Measurements from ENCODE around the gene DNAJC13.
A peak's percentile ranks its signal among the peaks of the same experiment; 100 is the strongest.

Gene DNAJC13

GRCh38 chr3:132421832-132422231 lies 4.5 kb downstream of the DNAJC13 start:
- TF ChIP-seq CTCF (IDR thresholded peaks at IDR 0.05; ENCODE audit: low read depth, low read length), result no peak
- in situ Hi-C loops (cut with HindIII; ENCODE audit: low sequenced_read_pairs), result no loop called here
- no peak overlapping the region for H3K4me3 ChIP-seq (ENCODE audit: low read depth, low read length)
- peak; percentile 39 for DNase-seq (ENCODE audit: low read depth, low spot score)

- no peak for TF ChIP-seq CTCF (IDR thresholded peaks at IDR 0.05; ENCODE audit: low read depth, low read length)
- in situ Hi-C loops (cut with HindIII; ENCODE audit: low sequenced_read_pairs), result no loop called here
- H3K4me3 ChIP-seq (ENCODE audit: low read depth, low read length), result no peak overlapping the region
- DNase-seq (ENCODE audit: low read depth, low spot score), result no peak
These were observed 5.2 kb downstream of the DNAJC13 start for GRCh38 chr3:132422531-132422930.

- in situ Hi-C loops (cut with HindIII; ENCODE audit: low sequenced_read_pairs), result no loop called here
- H3K4me3 ChIP-seq (ENCODE audit: low read depth, low read length), result no peak overlapping the region
- TF ChIP-seq CTCF (IDR thresholded peaks at IDR 0.05; ENCODE audit: low read depth, low read length), result no peak
- peak; percentile 78 for DNase-seq (ENCODE audit: low read depth, low spot score)
These were observed 15.3 kb downstream of the DNAJC13 start for GRCh38 chr3:132432639-132433038.

- TF ChIP-seq CTCF (IDR thresholded peaks at IDR 0.05; ENCODE audit: low read depth, low read length), result no peak
- DNase-seq (ENCODE audit: low read depth, low spot score), result no peak
- in situ Hi-C loops (cut with HindIII; ENCODE audit: low sequenced_read_pairs), result no loop called here
- no peak overlapping the region for H3K4me3 ChIP-seq (ENCODE audit: low read depth, low read length)
These were observed 15.8 kb downstream of the DNAJC13 start for GRCh38 chr3:132433121-132433520.

GRCh38 chr3:132435224-132435910 lies 18.1 kb downstream of the DNAJC13 start:
- no peak for DNase-seq (ENCODE audit: low read depth, low spot score)
- in situ Hi-C loops (cut with HindIII; ENCODE audit: low sequenced_read_pairs), result no loop called here
- no peak for TF ChIP-seq CTCF (IDR thresholded peaks at IDR 0.05; ENCODE audit: low read depth, low read length)
- H3K4me3 ChIP-seq (ENCODE audit: low read depth, low read length), result no peak overlapping the region

DNA sequence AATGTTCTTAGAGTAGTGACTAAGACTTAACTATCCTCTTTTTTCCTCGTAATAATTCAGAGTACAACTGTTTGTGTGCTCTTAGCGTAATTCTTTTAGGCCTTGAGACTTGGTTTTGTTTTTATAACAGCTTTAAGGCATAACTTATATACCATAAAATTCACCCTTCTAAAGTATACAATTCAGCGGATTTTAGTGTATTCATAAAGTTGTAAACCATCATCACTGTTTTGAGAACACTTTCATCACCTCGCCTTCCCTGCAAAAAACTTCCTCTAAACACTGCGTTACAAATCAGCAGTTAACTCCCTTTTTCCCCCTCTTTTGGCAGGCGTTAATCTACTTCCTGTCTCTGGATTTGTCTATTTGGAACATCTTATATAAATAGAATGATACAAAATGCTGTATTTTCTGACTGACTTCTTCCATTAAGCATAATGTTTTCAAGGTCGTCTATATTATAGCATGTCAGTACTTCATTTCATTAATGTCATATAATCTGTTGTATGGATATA lies 18.7 kb downstream of the DNAJC13 start:
- TF ChIP-seq CTCF (IDR thresholded peaks at IDR 0.05; ENCODE audit: low read depth, low read length), result no peak
- H3K4me3 ChIP-seq (ENCODE audit: low read depth, low read length), result no peak overlapping the region
- no peak for DNase-seq (ENCODE audit: low read depth, low spot score)
- in situ Hi-C loops (cut with HindIII; ENCODE audit: low sequenced_read_pairs), result no loop called here
